HL-60 (cell line): Measurements from ENCODE around the gene AQP2.

Experiments used
- CTCF ChIP-seq: IDR thresholded peaks from one replicate; pipeline ENCODE4 v1.5.1; 2011; ENCODE audit warnings: low read length, control low read depth, inconsistent platforms; ENCODE audit not compliant: insufficient read depth
- POLR2AphosphoS5 ChIP-seq: IDR thresholded peaks from 2 replicates; pipeline ENCODE4 v1.6.1; 2012; ENCODE audit warnings: low read depth
- SPI1 ChIP-seq: IDR thresholded peaks from 2 replicates; pipeline ENCODE4 v1.6.1; 2012; ENCODE audit warnings: low read depth, mild to moderate bottlenecking, borderline replicate concordance

GRCh38 chr12:49978125-49978524 lies 27.6 kb downstream of the AQP2 start:
- TF ChIP-seq CTCF (no peak), POLR2AphosphoS5 (no peak), SPI1 (no peak)
